IMR-90 (cell line): ENCODE results near the gene TRIM73.
"Not testable (repeated sequence)": the region's sequence is repeated elsewhere in the genome, so short reads cannot be mapped to it uniquely, and the experiment has no call there.

Experiments used
- CEBPB ChIP-seq: IDR thresholded peaks from 2 replicates; pipeline ENCODE4 v1.6.1; 2012; ENCODE audit warnings: low read depth, low read length, improper control_type of control experiment
- FOS ChIP-seq: fragments of 150-350 bp; IDR thresholded peaks from 2 replicates; pipeline ENCODE4 v1.6.1; 2016; ENCODE audit warnings: low read depth, low read length
- MAZ ChIP-seq: IDR thresholded peaks from 2 replicates; pipeline ENCODE4 v1.6.1; 2012; ENCODE audit warnings: low read depth, mild to moderate bottlenecking, low read length, improper control_type of control experiment, moderate library complexity, borderline replicate concordance
- POLR2A ChIP-seq: IDR thresholded peaks from 2 replicates; pipeline ENCODE4 v1.6.1; 2012; ENCODE audit warnings: mild to moderate bottlenecking, low read depth, low read length
- RAD21 ChIP-seq: IDR thresholded peaks from 2 replicates; pipeline ENCODE4 v1.6.1; 2012; ENCODE audit warnings: low read length, improper control_type of control experiment
- RFX5 ChIP-seq: IDR thresholded peaks from 2 replicates; pipeline ENCODE4 v1.8.0; 2012; ENCODE audit warnings: low read depth, mild to moderate bottlenecking, low read length, moderate library complexity
- SMC3 ChIP-seq: fragments of 150-350 bp; IDR thresholded peaks from 2 replicates; pipeline ENCODE4 v1.6.1; 2016; ENCODE audit warnings: low read depth, mild to moderate bottlenecking, antibody characterized with exemption, low read length, moderate library complexity
- TF ChIP-seq, protein P1 (sequence below): conservative IDR thresholded peaks from 2 replicates; pipeline ENCODE4 v1.5.1; 2012; ENCODE audit warnings: mild to moderate bottlenecking, low read depth, low read length, improper control_type of control experiment
- TF ChIP-seq, protein P2 (sequence below): fragments of 150-350 bp; IDR thresholded peaks from 2 replicates; pipeline ENCODE4 v1.6.1; 2017; ENCODE audit warnings: mild to moderate bottlenecking, antibody characterized with exemption, low read length, low read depth
- TF ChIP-seq, protein P3 (sequence below): fragments of 150-350 bp; IDR thresholded peaks from 2 replicates; pipeline ENCODE4 v1.6.1; 2016; ENCODE audit warnings: low read depth, mild to moderate bottlenecking, low read length, moderate library complexity, borderline replicate concordance

DNA sequence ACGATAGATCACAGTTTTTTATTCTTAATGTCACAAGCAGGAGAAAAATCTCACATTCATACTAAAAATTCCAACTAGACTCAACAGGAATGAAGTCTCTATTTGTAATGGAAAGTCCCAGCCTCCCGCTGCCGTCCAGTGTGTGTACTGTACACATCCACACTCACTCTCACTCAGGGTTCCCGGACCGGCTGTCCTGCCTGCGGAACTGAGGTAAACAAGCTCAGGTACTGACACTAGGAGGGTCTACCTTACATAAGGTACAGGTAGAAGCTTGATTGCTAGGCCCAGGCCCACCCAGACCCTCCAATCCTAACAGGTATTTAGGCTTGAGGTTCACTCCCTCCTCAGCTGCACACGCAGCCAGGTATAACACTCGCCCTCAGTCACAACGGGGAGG is 21.4 kb downstream of the TRIM73 start:
- TF ChIP-seq, protein P1, sequence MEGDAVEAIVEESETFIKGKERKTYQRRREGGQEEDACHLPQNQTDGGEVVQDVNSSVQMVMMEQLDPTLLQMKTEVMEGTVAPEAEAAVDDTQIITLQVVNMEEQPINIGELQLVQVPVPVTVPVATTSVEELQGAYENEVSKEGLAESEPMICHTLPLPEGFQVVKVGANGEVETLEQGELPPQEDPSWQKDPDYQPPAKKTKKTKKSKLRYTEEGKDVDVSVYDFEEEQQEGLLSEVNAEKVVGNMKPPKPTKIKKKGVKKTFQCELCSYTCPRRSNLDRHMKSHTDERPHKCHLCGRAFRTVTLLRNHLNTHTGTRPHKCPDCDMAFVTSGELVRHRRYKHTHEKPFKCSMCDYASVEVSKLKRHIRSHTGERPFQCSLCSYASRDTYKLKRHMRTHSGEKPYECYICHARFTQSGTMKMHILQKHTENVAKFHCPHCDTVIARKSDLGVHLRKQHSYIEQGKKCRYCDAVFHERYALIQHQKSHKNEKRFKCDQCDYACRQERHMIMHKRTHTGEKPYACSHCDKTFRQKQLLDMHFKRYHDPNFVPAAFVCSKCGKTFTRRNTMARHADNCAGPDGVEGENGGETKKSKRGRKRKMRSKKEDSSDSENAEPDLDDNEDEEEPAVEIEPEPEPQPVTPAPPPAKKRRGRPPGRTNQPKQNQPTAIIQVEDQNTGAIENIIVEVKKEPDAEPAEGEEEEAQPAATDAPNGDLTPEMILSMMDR: not testable (repeated sequence)
- TF ChIP-seq POLR2A, MAZ, CEBPB, RAD21, RFX5, SMC3, FOS: not testable (repeated sequence)
- TF ChIP-seq, protein P2, sequence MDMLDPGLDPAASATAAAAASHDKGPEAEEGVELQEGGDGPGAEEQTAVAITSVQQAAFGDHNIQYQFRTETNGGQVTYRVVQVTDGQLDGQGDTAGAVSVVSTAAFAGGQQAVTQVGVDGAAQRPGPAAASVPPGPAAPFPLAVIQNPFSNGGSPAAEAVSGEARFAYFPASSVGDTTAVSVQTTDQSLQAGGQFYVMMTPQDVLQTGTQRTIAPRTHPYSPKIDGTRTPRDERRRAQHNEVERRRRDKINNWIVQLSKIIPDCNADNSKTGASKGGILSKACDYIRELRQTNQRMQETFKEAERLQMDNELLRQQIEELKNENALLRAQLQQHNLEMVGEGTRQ: not testable (repeated sequence)
- TF ChIP-seq, protein P3, sequence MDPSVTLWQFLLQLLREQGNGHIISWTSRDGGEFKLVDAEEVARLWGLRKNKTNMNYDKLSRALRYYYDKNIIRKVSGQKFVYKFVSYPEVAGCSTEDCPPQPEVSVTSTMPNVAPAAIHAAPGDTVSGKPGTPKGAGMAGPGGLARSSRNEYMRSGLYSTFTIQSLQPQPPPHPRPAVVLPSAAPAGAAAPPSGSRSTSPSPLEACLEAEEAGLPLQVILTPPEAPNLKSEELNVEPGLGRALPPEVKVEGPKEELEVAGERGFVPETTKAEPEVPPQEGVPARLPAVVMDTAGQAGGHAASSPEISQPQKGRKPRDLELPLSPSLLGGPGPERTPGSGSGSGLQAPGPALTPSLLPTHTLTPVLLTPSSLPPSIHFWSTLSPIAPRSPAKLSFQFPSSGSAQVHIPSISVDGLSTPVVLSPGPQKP: not testable (repeated sequence)
